NCI-H187 treated with DMSO at 0.1 percent for 48 hours (cell line): Measurements from ENCODE around the gene B4GALNT1.
"Not testable (repeated sequence)": the region's sequence is repeated elsewhere in the genome, so short reads cannot be mapped to it uniquely, and the experiment has no call there.

Source experiments
- DNase-seq: peaks from one replicate; lab custom pipeline; 2025; lab: John Stamatoyannopoulos, UW

B4GALNT1 gene

DNA sequence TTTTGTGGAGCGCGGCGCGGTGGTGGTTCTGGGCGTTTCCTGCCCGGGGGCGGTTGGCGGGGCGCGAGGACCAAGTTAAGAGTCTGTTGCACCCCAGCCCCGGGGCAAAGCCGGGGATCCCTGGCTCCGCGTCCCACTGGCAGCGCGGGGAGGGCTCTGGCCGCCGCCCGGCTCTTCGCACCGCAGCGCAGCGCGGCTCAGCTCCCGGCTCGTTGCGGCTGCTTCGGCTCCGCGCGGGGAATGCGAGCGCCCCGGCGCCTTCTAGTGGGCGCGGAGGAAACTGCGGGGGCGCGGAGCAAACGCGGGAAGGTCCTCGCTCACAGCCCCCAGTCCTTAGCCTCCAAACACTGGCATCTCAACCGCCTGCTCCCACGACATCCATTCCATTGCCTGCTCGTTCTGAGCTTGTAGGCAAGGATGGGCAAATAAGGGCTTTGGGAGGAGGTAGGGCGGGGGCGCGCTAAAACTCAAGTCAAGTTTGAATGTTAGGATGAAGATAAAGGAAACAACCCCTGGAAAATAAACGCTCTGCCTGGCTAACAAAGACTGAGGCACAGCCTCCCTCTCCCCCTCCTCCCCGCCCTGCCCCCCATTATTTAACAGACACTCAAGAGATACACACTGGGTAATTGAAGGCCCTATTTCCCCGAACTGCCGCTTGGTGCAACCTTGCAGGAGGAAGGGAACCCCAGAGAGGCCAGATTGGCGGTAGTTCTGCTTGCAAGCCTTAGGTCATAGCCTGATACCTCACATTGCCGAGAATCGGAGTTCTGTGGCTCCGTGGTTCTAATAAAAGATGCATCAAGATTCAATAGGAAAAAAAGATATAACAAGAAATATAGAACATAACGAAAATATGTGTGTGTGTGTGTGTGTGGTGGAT, at the start of gene B4GALNT1:
Gene B4GALNT1, minus strand, starts transcription at position 244 of the 883 bp plus-strand sequence. CDS start 1,069 bp downstream, outside the sequence.
- DNase-seq: peak; percentile 22

DNA sequence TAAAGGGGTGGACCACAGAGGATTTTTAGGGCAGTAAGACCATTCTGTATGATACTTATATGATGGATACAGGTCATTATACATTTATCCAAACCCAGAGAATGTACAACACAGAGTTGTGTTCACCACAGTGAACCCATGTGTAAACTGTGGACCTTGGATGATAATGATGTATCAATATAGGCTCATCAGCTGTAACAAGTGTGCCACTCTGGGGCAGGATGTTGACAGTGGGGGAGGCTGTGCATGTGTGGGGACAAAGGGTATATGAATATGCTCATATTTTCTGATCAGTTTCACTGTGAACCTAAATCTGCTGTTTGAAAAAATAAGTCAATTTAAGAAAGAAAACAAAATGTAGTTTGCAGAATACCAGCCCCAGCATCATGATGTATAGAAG, 46.7 kb upstream of the B4GALNT1 start:
- no peak for DNase-seq

DNA sequence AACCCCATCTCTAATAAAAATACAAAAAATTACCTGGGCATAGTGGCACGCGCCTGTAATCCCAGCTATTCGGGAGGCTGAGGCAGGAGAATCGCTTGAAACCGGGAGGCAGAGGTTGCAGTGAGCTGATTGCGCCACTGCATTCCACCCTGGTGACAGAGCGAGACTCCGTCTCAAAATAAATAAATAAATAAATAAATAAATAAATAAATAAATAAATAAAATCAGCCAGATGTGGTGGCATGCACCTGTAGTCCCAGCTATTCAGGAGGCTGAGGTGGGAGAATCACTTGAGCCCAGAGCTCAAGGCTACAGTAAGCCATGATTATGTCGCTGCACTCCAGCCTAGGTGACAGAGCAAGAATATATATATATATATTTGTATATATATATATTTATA, 44.9 kb upstream of the B4GALNT1 start:
- DNase-seq: not testable (repeated sequence)

DNA sequence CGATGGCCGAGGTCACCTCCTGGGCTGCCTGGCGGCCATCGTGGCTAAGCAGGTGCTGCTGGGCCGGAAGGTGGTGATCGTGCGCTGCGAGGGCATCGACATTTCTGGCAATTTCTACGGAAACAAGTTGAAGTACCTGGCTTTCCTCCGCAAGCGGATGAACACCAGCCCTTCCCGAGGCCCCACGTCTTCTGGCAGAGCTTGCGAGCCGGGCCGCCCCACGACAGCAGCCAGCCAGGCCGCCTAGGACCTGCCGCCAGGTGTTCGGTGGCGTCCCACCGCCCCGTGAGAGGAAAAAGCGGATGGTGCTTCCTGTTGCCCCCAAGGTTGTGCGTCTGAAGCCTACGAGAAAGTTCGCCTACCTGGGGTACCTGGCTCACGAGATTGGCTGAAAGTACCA, 41.7 kb upstream of the B4GALNT1 start:
- no peak for DNase-seq

DNA sequence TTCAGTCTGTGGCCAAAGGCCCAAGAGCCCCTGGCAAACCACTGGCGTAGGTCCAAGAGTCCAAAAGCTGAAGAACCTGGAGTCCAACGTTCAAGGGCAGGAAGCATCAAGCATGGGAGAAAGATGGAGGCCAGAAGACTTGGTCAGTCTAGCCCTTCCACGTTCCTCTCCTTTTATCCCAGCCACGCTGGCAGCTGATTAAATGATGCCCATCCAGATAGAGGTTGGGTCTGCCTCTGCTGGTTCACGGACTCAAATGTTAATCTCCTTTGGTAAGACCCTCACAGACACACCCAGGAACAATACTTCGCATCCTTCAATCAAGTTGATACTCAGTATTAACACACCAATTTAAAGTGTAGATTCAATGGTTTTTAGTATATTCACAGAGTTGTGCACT, 39.8 kb upstream of the B4GALNT1 start:
- no peak for DNase-seq

DNA sequence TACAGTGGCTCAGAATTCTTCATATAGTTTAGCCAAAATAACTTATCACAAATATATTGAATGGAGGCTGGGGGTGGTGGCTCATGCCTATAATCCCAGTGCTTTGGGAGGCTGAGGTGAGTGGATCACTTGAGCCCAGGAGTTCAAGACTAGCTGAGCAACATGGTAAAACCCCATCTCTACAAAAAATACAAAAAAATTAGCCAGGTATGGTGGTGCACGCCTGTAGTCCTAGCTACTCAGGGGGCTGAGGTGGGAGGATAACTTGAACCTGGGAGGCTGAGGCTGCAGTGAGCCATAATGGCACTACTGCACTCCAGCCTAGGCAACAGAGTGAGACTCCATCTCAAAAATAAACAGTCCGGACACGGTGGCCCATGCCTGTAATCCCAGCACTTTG, 38.8 kb upstream of the B4GALNT1 start:
- not testable (repeated sequence) for DNase-seq

DNA sequence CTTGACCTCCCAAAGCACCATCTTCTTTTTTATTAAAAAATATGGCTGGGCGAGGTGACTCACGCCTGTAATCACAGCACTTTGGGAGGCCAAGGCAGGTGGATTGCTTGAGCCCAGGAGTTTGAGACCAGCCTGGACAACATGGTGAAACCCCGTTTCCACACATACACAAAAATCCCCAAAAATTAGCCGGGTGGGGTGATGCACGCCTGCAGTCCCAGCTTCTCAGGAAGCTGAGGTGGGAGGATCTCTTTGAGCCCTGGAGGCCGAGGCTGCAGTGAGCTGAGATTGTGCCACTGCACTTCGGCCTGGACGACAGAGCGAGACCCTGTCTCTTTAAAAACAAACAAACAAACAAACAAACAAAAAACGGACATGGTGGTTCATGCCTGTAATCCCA, 36.7 kb upstream of the B4GALNT1 start:
- DNase-seq: not testable (repeated sequence)

DNA sequence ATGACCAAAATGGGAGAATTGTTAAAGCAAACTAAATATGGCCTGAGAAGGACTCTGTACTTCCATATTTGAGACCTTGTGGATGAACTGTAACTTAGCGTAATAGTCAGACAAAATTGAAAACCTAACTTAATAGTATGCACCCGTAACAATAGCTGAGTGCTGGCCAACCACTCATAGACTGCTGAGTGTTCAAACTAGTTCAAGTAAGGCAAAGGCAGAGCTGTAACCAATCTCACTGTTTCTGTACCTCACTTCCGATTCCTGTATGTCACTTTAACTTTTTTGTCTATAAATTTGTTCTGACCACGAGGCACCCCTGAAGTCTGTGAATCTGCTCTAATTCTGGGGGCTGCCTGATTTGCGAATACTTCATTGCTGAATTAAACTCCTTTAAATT, 33.9 kb upstream of the B4GALNT1 start:
- no peak for DNase-seq

DNA sequence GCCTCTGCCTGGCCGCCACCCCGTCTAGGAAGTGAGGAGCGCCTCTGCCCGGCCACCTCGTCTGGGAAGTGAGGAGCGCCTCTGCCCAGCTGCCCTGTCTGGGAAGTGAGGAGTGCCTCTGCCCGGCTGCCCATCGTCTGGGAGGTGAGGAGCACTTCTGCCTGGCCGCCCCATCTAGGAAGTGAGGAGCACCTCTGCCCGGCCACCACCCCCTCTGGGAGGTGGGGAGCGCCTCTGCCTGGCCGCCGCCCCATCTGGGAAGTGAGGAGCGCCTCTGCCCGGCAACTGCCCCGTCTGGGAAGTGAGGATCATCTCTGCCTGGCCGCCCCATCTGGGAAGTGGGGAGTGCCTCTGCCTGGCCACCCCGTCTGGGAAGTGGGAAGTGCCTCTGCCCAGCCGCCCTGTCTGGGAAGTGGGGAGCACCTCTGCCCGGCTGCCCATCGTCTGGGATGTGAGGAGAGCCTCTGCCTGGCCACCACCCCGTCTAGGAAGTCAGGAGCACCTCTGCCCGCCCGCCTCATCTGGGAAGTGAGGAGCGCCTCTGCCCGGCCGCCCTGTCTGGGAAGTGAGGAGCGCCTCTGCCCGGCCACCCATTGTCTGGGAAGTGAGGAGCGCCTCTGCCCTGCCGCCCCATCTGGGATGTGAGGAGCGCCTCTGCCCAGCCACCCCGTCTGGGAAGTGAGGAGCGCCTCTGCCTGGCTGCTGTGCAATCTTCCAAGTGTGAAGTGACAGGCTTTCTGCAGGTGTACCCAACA, 32.2 kb upstream of the B4GALNT1 start:
- DNase-seq: not testable (repeated sequence)

DNA sequence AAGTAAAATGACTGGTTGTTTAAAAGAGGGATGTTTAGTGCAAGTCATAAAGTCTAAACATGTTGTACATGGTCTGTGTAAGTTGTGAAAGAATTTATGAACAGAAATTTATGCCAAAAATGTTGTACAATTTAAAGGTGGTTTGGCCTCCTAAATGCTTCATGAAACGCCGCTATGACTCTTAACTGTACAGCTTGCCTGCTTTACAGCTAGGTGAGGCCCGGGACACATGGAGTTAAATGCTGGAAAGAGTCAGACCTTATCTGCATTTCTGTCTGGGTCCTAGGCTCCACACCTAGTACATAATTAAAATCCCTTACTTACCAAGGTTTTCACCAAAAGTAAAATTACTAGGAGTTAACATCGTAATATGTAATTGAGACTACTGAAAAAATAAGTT, 28.4 kb upstream of the B4GALNT1 start:
- no peak for DNase-seq

DNA sequence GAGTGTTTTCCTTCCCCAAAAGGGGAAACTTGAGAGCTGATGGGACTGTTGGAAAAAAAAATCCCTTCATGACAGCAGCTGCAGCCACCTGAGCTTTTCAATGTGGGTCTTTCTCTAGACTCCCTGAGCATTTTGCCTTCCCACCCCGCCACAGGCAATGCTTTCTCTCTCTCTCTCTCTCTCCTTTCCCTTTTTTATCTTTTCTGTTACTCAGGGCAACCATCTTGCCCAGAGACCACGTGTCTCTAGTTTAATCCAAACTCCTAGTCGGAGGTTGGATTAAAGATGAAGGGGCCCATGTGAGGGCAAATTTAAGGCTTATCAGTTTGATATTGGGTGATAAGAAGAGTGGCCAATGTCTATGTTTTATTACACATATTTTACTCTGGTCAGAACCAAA, 25.9 kb upstream of the B4GALNT1 start:
- no peak for DNase-seq

DNA sequence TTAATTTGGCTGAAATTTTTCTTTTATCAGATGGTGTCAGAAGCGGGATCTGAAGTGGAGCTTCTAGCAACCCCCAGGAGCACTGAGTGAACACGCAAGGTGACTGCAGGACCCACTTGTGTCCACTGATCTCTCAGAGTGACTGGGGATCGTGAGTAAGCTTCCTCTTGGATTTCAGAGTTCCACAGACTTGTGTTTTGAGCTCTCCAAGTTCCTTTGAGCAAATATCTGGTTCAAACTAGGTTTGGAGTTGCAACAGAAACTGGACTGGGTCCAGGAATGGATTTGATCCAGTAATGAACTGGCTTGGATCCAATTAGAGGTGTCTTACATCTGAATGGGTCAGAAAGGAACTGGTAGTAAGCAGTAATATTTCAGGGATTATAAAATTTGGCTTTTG, 24.7 kb upstream of the B4GALNT1 start:
- no peak for DNase-seq

DNA sequence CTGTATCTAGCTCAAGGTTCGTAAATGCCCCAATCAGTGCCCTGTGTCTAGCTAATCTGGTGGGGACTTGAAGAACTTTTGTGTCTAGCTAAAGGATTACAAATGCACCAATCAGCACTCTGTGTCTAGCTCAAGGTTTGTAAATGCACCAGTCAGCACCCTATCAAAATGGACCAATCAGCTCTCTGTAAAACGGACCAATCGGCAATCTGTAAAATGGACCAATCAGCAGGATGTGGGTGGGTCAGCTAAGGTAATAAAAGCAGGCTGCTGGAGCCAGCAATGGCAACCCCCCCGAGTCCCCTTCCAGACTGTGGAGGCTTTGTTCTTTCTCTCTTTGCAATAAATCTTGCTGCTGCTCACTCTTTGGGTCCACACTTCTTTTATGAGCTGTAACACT, 23.4 kb upstream of the B4GALNT1 start:
- DNase-seq: not testable (repeated sequence)

DNA sequence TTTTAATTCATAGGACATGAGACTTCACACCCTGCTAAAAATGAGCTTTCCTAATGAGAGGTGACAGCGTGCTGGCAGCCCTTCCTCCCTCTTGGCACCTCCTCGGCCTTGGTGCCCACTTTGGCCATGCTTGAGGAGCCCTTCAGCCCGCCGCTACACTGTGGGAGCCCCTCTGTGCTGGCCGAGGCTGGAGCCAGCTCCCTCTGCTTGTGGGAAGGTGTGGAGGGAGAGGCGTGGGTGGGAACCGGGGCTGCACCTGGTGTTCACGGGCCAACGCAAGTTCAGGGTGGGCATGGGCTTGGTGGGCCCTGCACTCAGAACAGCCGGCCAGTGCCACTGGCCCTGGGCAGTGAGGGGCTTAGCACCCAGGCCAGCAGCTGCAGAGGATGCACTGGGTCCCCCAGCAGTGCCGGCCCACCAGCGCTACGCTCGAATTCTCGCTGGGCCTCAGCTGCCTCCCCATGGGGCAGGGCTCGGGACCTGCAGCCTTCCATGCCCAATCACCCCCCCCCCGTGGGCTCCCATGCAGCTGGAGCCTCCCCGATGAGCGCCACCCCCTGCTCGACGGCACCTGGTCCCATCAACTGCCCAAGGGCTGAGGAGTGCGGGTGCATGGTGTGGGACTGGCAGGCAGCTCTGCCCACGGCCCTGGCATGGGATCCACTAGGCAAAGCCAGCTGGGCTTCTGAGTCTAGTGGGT, 22.7 kb upstream of the B4GALNT1 start:
- no peak for DNase-seq

DNA sequence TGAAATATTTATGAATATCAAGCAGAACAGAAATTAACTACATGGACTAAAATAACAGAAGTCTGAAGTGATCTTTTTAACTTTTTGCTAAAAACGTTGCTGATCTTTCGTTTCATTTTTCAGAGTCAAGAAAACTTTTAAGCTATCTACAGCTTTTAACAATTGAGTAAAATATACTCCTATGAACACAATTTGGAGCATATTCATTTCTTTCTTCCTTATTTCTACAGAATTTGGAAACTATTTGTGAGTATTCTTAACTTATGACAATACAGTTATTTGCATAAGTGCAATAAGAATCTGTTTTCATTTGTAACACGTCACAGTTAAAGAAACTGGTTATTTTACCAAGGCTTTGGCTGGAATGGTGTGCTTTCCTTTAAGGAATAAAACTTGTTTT, 21.0 kb upstream of the B4GALNT1 start:
- no peak for DNase-seq

DNA sequence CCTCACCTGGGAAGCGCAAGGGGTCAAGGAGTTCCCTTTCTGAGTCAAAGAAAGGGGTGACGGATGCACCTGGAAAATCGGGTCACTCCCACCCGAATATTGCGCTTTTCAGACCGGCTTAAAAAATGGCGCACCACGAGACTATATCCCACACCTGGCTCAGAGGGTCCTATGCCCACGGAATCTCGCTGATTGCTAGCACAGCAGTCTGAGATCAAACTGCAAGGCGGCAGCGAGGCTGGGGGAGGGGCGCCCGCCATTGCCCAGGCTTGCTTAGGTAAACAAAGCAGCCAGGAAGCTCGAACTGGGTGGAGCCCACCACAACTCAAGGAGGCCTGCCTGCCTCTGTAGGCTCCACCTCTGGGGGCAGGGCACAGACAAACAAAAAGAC, 13.7 kb upstream of the B4GALNT1 start:
- DNase-seq: not testable (repeated sequence)

DNA sequence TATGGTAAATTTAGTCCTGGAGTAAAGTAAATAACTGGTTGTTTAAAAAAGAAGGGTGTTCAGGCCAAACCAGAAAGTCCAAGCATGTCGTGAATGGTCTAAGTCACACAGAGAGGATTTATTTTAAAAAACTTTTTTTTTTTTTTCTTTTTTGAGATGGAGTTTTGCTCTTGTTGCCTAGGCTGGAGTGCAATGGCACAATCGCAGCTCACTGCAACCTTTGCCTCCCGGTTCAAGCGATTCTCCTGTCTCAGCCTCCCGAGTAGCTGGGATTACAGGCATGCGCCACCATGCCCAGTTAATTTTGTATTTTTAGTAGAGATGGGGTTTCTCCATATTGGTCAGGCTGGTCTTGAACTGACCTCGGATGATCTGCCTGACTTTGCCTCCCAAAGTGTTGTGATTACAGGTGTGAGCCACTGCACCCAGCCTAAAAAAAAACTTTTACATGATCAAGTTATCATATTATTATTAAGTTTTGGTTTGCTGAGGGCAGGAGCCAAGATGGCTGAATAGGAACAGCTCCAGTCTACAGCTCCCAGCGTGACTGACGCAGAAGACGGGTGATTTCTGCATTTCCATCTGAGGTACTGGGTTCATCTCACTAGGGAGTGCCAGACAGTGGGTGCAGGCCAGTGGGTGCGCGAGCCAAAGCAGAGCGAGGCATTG, 13.1 kb upstream of the B4GALNT1 start:
- not testable (repeated sequence) for DNase-seq

DNA sequence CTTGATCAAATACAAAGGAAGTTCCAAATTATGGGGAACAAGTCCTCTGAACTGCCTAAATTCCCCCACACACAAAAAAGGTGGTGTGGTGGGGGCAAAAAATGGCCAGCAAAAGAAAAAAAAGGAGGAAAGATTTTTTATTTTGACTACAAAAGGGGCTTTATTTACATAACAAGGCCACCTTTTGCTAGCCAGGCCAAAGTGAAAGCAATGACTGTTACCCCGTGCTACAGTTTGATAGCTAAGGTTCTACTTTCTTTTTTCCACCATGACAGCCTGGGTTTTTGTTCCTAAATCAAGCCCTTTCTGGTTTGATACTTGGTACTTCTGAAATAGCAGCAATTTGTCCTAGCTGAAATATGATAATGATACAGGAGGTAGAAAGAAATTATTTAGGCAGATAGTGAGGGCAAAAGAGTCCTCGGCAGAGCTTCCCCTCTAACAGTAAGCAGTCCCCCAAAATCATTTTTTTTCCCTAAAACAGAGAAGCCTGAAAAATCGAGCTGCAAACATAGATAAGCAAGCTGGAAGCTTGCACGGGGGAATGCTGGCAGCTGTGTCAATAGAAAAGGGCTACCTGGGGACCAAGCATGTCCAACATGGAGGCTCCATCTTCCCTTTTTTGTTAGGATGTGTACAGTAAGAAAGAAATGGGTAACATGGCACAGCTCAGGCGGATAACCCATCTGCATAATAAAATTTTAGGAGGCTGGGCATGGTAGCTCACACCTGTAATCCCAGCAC, 8.9 kb upstream of the B4GALNT1 start:
- no peak for DNase-seq

DNA sequence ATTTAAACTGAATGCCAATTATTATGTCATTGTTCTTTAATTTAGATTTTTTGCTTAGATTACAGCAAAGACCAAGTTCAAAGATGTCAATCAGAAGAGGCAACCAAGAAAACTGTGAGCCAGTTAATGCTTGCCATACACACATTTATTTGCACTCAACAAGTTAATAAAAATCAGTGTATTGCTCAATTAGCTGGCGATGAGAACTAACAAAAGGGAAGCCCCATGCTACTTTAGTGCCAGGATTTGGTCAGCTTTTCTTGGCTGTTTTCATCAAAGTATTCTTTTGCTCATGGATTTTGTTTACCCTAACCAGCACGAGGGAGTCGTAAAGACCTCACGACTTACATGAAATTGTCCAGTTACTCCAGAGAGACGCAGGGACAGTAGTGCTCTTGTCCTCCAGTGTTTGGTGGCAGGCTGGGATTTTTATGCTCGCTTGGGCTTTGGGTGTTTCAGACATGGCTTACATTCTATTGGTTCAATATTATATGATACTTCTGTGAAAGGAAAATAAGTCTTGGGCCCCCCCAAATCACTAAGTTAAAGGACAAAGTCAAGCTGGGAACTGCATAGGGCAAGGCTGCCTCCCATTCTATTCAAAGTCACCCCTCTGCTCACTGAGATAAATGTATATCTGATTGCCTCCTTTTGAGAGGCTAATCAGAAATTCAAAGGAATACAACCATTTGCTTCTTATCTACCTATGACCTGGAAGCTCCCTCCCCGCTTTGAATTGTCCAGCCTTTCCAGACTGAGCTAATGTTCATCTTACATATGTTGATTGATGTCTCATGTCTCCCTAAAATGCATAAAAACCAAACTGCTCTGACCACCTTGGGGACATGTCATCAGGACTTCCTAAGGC, 7.4 kb upstream of the B4GALNT1 start:
- no peak for DNase-seq

DNA sequence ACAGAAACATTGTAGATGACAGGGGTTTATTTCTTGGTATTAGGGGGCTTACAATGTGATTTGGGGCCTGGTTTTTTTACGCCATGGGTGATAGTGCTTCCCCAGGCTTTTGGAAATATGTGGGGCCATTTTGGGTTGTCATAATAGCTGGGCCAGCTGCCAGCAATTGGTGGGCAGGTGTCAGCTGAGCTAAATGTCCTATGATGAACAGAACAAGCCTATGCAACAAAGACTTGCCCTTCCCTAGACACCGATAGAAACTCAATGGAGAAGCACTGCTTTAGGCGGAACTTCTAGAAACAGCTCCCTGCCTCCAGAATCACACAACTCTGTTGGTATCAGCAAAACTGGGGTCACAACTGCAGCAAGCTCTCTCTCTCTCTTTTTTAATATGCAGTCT, 5.1 kb upstream of the B4GALNT1 start:
- DNase-seq: no peak
